ENCODE data around the gene FRZB. TPM values are rescaled to one million over a fixed set of nuclear protein-coding genes. Genes with fewer than 3 reads are reported as not detected.
"Not testable (repeated sequence)": the region's sequence is repeated elsewhere in the genome, so short reads cannot be mapped to it uniquely, and the experiment has no call there.

Gene FRZB
- total RNA-seq, 2 experiments from 2014 or later: not detected

DNA sequence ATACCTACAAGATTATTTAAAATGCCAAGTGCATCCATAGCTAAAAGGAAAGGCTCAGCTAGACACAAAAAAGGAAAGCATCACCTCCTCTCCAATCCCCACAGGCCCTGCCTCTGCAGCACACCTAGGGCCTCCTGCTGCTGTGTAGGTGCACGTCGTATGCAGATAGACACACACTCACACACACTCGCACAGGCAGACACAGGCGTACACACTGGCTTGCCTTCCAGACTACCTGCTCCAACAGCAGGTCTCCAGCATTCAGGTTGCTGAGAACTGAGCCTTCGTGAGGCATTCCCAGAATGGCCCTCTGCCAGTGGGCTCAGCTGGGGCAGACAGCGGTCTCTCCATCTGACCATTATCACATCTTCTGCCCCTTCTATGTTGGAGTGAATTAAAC is 35.3 kb upstream of the FRZB start:
- no peaks in the 10 kb centered on the region for H3K4me1 Mint-ChIP-seq (ENCODE audit: low read depth)
- H3K4me3 Mint-ChIP-seq: no peak overlapping the region
- no peaks in the 10 kb centered on the region for H3K36me3 Mint-ChIP-seq (ENCODE audit: low read depth)
- intact Hi-C loops (cut with micrococcal nuclease): no loop called here
- H3K27ac Mint-ChIP-seq: no peak overlapping the region
- no peak for DNase-seq
- no peaks in the 10 kb centered on the region for H3K9me3 Mint-ChIP-seq
- H3K27me3 Mint-ChIP-seq (ENCODE audit: low read depth): no peaks in the 10 kb centered on the region
- CTCF ChIA-PET: no interaction called here

DNA sequence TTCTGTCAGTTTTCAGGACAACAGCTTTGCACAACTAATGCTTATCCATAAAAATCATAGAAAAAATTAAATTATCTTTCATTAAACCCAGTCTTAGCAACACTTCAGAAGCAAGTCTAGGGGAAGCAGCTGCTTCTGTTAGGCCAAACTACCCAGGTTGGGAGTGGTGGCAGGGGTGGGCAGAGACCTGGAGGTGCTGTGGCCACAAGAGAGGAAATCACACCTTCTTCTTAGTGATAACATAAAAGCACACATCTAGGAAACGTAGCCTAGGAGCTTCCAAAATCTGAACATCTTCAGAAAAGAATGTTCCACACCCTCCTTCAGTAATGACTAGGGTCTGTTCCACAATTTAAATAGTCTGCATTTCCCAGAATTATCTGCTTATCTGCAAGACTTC is 32.3 kb upstream of the FRZB start:
- intact Hi-C loops (cut with micrococcal nuclease): no loop called here
- CTCF ChIA-PET: no interaction called here
- no peak for DNase-seq
- no peaks in the 10 kb centered on the region for H3K9me3 Mint-ChIP-seq
- no peak overlapping the region for H3K27ac Mint-ChIP-seq
- H3K27me3 Mint-ChIP-seq (ENCODE audit: low read depth): no peaks in the 10 kb centered on the region
- H3K4me1 Mint-ChIP-seq (ENCODE audit: low read depth): no peaks in the 10 kb centered on the region
- H3K36me3 Mint-ChIP-seq (ENCODE audit: low read depth): no peaks in the 10 kb centered on the region
- H3K4me3 Mint-ChIP-seq: no peak overlapping the region

DNA sequence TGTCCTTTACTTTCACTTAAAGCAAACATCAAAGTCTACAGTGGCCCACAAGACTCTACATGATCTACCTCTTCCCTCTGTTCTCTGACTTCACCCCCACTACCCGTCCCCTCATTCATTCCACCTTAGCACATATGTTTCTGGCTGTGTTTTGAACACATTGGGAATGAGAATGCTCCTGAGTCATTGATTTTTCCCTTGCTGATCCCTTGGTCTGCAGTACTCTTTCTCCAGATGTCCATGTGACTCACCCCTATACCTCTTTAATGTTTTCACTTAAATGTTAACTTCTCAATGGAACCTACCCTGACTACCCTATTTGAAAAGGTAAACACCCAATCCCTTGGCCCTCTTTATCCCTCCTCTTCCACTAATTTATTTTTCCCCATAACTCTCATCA is 30.7 kb upstream of the FRZB start:
- H3K9me3 Mint-ChIP-seq: no peaks in the 10 kb centered on the region
- no peaks in the 10 kb centered on the region for H3K27me3 Mint-ChIP-seq (ENCODE audit: low read depth)
- intact Hi-C loops (cut with micrococcal nuclease): no loop called here
- no peak for DNase-seq
- CTCF ChIA-PET: no interaction called here
- no peaks in the 10 kb centered on the region for H3K36me3 Mint-ChIP-seq (ENCODE audit: low read depth)
- no peaks in the 10 kb centered on the region for H3K4me1 Mint-ChIP-seq (ENCODE audit: low read depth)
- H3K4me3 Mint-ChIP-seq: no peak overlapping the region
- no peak overlapping the region for H3K27ac Mint-ChIP-seq

DNA sequence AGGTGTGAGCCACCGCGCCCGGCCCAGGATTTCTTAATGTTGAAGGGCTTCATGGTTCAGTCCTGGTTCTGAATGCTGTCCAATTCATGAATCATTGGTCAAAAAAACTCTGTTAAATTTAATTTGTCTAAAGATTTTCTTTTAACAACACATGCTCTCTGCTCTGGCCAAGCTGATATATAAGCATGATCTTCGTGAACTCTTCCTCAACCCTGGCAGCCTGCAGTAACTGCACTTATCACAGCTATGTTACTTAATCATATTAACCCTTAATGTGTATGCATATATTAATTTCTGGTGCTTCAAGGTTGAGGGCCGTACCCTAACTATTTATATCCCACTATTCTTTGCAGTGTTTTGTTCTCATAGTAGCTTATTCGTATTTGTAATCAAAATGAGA is 29.4 kb upstream of the FRZB start:
- H3K9me3 Mint-ChIP-seq: no peaks in the 10 kb centered on the region
- H3K27ac Mint-ChIP-seq: no peak overlapping the region

DNA sequence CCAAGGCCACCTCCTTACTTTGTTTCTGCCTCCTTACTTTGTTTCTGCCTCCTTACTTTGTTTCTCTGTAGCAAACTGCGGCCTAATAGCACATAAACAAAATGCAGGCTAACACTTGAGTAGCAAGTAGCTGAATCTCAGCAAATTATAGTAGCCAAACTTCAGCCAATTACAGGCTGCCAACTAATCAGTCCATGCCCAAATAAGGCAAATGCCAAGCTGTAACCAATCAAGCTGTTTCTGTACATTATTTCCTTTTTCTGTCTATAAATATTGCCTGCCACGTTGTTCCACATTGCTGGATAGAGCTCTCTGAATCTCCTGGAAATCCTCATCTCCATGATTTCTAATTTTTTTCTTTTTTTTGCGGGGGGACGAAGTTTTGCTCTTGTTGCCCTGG is 28.7 kb upstream of the FRZB start:
- no peak overlapping the region for H3K27ac Mint-ChIP-seq
- no peak overlapping the region for H3K4me3 Mint-ChIP-seq
- H3K9me3 Mint-ChIP-seq: no peaks in the 10 kb centered on the region
- no peaks in the 10 kb centered on the region for H3K4me1 Mint-ChIP-seq (ENCODE audit: low read depth)
- no peaks in the 10 kb centered on the region for H3K27me3 Mint-ChIP-seq (ENCODE audit: low read depth)
- intact Hi-C loops (cut with micrococcal nuclease): no loop called here
- CTCF ChIA-PET: no interaction called here
- no peak for DNase-seq
- H3K36me3 Mint-ChIP-seq (ENCODE audit: low read depth): no peaks in the 10 kb centered on the region

More for the DNA sequence above, 29.4 kb upstream of the FRZB start:
- H3K4me1 Mint-ChIP-seq (ENCODE audit: low read depth): no peaks in the 10 kb centered on the region
- no peaks in the 10 kb centered on the region for H3K27me3 Mint-ChIP-seq (ENCODE audit: low read depth)
- H3K4me3 Mint-ChIP-seq: no peak overlapping the region
- CTCF ChIA-PET: no interaction called here
- no peak for DNase-seq
- H3K36me3 Mint-ChIP-seq (ENCODE audit: low read depth): no peaks in the 10 kb centered on the region
- intact Hi-C loops (cut with micrococcal nuclease): no loop called here

DNA sequence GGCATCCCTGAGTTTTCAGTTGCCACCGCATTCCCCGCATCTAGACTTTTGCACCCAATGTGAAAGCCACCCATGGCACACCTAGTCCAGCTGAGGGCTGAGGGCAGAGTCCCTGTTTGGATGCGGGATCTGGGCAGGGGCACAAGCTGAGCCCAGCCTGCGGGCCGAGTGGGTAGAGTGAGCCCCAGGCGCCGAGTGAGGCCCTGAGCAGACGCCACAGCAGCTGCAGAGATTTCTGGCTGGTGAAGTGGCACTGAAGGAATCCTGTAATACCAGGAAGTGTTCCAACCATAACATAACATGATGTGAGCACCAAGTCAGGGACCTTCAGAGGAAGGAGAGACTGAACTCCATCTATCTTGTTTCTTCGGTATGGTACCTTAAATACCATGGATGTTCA is 27.7 kb upstream of the FRZB start:
- H3K4me1 Mint-ChIP-seq (ENCODE audit: low read depth): no peaks in the 10 kb centered on the region
- peaks cover 2% of the 10 kb centered on the region for H3K27me3 Mint-ChIP-seq (ENCODE audit: low read depth)
- no peaks in the 10 kb centered on the region for H3K9me3 Mint-ChIP-seq
- H3K36me3 Mint-ChIP-seq (ENCODE audit: low read depth): no peaks in the 10 kb centered on the region
- CTCF ChIA-PET: no interaction called here
- DNase-seq: no peak
- H3K4me3 Mint-ChIP-seq: no peak overlapping the region
- no peak overlapping the region for H3K27ac Mint-ChIP-seq
- intact Hi-C loops (cut with micrococcal nuclease): no loop called here

DNA sequence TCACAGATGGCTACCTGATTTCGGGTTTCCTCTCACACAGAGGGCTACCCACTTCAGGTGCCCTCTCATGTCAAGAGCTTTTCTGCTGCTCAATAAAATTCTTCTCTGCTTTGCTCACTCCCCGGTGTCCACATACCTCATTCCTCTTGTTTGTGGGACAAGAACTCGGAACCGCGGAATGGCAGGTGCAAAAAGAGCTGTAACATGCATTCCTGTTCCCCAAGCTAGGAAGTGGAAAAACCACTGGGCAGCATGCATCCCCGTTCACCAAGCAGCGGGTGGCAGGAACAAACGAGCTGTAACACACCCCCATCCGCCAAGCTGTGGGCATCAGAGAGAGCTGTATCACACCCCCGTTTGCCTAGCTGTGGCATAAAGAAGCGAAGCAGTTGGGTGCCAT is 27.2 kb upstream of the FRZB start:
- Mint-ChIP-seq H3K4me1 (ENCODE audit: low read depth) (no peaks in the 10 kb centered on the region), H3K9me3 (no peaks in the 10 kb centered on the region), H3K4me3 (no peak overlapping the region), H3K36me3 (ENCODE audit: low read depth) (no peaks in the 10 kb centered on the region), H3K27me3 (ENCODE audit: low read depth) (peaks cover 2% of the 10 kb centered on the region), H3K27ac (no peak overlapping the region)
- DNase-seq: no peak
- CTCF ChIA-PET: no interaction called here
- intact Hi-C loops (cut with micrococcal nuclease): no loop called here

DNA sequence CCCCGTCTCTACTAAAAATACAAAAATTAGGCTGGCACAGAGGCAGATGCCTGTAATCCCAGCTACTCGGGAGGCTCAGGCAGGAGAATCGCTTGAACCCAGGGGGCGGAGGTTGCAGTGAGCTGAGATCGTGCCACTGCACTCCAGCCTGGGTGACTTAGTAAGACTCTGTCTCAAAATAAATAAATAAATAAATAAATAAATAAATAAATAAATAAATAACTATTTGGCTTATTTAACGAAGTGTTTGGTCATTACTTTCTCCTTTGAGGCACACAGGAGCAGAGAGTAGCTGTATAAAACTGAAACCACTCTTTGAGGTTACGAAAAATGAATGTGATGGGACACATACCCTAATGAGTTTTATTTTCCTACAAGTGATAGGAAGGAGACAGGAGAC is 26.6 kb upstream of the FRZB start:
- H3K27me3 Mint-ChIP-seq (ENCODE audit: low read depth); DNase-seq; intact Hi-C loops (cut with micrococcal nuclease); H3K4me1 Mint-ChIP-seq (ENCODE audit: low read depth); H3K36me3 Mint-ChIP-seq (ENCODE audit: low read depth); H3K27ac Mint-ChIP-seq; H3K9me3 Mint-ChIP-seq; CTCF ChIA-PET; H3K4me3 Mint-ChIP-seq: not testable (repeated sequence)

DNA sequence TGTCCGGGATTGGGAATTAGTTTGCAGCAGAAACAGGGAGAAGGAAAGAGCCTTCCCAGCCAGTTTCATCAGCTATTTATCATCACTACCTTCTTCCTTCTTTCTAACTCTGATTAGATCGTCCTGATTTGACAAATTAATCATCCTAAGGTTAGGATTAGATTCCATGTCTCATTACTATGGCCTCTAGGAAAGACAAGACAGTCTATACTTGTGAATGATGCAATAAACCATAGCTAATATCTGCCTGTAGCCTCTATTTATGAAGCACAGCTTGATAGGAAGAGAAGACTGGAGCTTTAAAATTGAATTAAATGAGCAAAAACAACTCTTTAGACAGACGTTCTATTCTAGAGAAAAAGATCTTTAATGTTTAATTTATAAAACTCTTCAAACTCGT is 25.2 kb upstream of the FRZB start:
- no peak overlapping the region for H3K4me3 Mint-ChIP-seq
- no peak overlapping the region for H3K27ac Mint-ChIP-seq
- no peak for DNase-seq
- no peaks in the 10 kb centered on the region for H3K4me1 Mint-ChIP-seq (ENCODE audit: low read depth)
- intact Hi-C loops (cut with micrococcal nuclease): no loop called here
- CTCF ChIA-PET: no interaction called here
- peaks cover 2% of the 10 kb centered on the region for H3K27me3 Mint-ChIP-seq (ENCODE audit: low read depth)
- H3K9me3 Mint-ChIP-seq: no peaks in the 10 kb centered on the region
- H3K36me3 Mint-ChIP-seq (ENCODE audit: low read depth): no peaks in the 10 kb centered on the region

DNA sequence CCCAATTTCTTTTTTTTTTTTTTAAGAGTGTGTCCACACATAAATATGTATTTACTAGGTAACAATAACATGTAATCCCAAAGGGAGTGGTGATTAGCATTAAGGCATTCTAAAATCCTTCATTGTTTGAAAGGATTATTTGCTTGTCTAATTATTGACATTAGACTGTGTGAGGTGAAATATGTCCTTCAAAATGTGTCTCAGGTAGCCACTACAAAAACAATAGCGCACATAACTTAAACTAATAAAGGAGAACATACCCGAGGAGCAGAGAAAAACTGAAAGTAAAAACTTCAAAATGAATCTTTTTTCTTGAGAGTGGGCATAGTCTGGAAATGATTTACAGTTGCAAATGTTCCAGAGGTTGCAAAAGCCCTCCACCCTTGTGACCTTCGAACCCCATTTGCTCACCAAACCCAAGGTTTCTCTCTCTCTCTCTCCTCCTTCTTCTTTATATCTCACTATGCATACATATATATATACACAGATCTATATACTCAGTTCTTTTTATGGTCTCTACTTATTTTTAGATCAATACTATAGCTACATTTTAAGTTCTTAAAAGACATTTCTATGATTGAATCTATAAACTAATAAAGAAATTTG is 24.4 kb upstream of the FRZB start:
- intact Hi-C loops (cut with micrococcal nuclease): no loop called here
- H3K27me3 Mint-ChIP-seq (ENCODE audit: low read depth): peaks cover 2% of the 10 kb centered on the region
- no peak overlapping the region for H3K27ac Mint-ChIP-seq
- CTCF ChIA-PET: no interaction called here
- H3K9me3 Mint-ChIP-seq: no peaks in the 10 kb centered on the region
- no peaks in the 10 kb centered on the region for H3K36me3 Mint-ChIP-seq (ENCODE audit: low read depth)
- no peak for DNase-seq
- H3K4me1 Mint-ChIP-seq (ENCODE audit: low read depth): no peaks in the 10 kb centered on the region
- no peak overlapping the region for H3K4me3 Mint-ChIP-seq

DNA sequence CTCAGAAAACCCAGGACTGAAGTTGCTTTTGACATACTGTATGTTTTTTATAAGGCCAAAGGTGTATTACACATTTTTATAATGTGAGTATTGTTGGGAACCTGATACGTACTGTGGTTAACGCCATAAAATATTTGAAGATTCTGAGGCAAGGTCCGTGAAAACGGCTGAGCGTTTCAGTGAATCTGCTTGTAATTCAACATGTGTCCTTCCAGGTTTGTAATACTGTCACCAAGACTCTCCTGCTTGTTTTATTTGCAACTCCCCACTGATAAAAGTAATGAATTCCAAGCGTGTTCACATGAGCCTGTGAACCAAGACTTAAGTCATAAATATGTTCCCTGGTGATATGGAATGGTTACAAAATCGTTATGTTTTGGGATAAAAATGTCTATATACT is 23.9 kb upstream of the FRZB start:
- H3K27me3 Mint-ChIP-seq (ENCODE audit: low read depth): peaks cover 4% of the 10 kb centered on the region
- no peaks in the 10 kb centered on the region for H3K4me1 Mint-ChIP-seq (ENCODE audit: low read depth)
- no peak for DNase-seq
- CTCF ChIA-PET: no interaction called here
- no peaks in the 10 kb centered on the region for H3K36me3 Mint-ChIP-seq (ENCODE audit: low read depth)
- H3K27ac Mint-ChIP-seq: no peak overlapping the region
- H3K9me3 Mint-ChIP-seq: no peaks in the 10 kb centered on the region
- H3K4me3 Mint-ChIP-seq: no peak overlapping the region
- intact Hi-C loops (cut with micrococcal nuclease): no loop called here

DNA sequence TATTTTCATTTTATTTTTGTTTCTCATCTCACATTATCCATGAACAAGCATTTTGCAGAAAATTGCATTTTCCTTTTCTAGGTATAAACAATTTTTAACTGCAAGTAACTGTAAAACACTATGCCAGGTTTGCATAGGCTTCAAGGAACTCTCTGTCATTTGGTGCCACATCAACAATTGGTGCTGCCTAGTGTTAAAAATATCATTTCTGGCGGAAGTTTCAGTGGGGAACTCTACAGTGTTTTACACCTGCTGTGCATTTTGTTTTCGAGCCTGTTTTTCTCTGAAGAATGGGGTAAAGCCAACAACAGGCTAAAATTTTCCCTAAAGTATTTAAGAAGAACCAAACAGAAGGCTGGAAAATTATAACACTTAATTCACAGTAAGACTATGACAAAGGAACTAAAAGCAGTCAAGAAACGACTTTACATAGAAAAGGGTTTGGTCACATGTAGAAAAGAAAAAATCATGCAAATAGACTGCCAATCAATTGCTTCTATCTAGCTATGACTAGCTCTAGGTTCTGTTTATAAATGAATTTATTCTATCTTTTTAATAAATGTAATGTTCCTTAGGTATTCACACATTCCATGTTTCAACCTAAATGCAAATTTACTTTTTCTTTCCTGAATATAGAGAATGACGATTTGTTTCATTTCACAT is 21.4 kb upstream of the FRZB start:
- Mint-ChIP-seq H3K9me3 (no peaks in the 10 kb centered on the region), H3K27me3 (ENCODE audit: low read depth) (peaks cover 4% of the 10 kb centered on the region), H3K4me3 (no peak overlapping the region), H3K36me3 (ENCODE audit: low read depth) (no peaks in the 10 kb centered on the region), H3K4me1 (ENCODE audit: low read depth) (no peaks in the 10 kb centered on the region), H3K27ac (no peak overlapping the region)
- CTCF ChIA-PET: no interaction called here
- no peak for DNase-seq
- intact Hi-C loops (cut with micrococcal nuclease): no loop called here

DNA sequence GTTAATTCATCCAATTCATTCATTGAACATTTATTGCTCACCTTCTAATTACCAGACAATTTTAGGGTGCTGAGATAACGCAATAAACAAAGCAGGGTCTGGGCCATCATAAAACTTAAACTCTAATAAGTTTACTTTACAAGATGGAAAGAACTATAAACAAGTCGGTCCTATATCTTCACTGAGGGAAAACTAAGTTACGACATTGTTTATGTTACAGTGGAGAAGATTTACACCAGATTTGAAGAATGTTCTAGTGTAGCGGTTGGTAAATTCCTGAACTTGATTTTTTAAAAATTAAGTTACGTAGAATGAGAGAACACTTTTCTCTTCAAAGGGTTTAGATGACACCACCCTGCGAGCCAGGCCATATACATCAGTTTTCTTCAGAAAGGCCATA is 20.7 kb upstream of the FRZB start:
- Mint-ChIP-seq H3K36me3 (ENCODE audit: low read depth) (no peaks in the 10 kb centered on the region), H3K4me3 (no peak overlapping the region), H3K4me1 (ENCODE audit: low read depth) (no peaks in the 10 kb centered on the region), H3K27ac (no peak overlapping the region), H3K9me3 (no peaks in the 10 kb centered on the region), H3K27me3 (ENCODE audit: low read depth) (peaks cover 4% of the 10 kb centered on the region)
- CTCF ChIA-PET: no interaction called here
- intact Hi-C loops (cut with micrococcal nuclease): no loop called here
- DNase-seq: no peak

Data from activated naive CD4-positive, alpha-beta T cell treated with anti-CD3 and anti-CD28 coated beads for 36 hours (primary cell).